Parathyroid adenoma (tissue), 2 donors: ENCODE data around the gene IL33.
"Not testable (repeated sequence)": the region's sequence is repeated elsewhere in the genome, so short reads cannot be mapped to it uniquely, and the experiment has no call there.

Experiments
- H2AFZ ChIP-seq: fragments of 300-600 bp; sonication (generic); one replicate; pipeline ENCODE4 v1.7.0; 2017; ENCODE audit warnings: antibody characterized with exemption, mild to moderate bottlenecking
- H3K27ac ChIP-seq: fragments of 300-600 bp; sonication (generic); one replicate; pipeline ENCODE4 v1.7.0; 2017
- H3K27me3 ChIP-seq: fragments of 300-600 bp; sonication (generic); one replicate; pipeline ENCODE4 v1.7.0; 2017; ENCODE audit warnings: low read length; ENCODE audit not compliant: control insufficient read depth, insufficient read depth
- H3K36me3 ChIP-seq: fragments of 300-600 bp; sonication (generic); one replicate; pipeline ENCODE4 v1.7.0; 2017; ENCODE audit warnings: low read length; ENCODE audit not compliant: control insufficient read depth, insufficient read depth
- H3K4me1 ChIP-seq: fragments of 300-600 bp; sonication (generic); one replicate; pipeline ENCODE4 v1.7.0; 2017; ENCODE audit warnings: control low read depth
- H3K4me2 ChIP-seq: fragments of 300-600 bp; sonication (generic); one replicate; pipeline ENCODE4 v1.7.0; 2017; ENCODE audit warnings: low read length
- H3K4me3 ChIP-seq: fragments of 300-600 bp; sonication (generic); one replicate; pipeline ENCODE4 v1.7.0; 2017; ENCODE audit warnings: low read depth, low read length
- H3K79me2 ChIP-seq: fragments of 300-600 bp; sonication (generic); one replicate; pipeline ENCODE4 v1.7.0; 2017; ENCODE audit warnings: control low read depth
- H3K9ac ChIP-seq: fragments of 300-600 bp; sonication (generic); one replicate; pipeline ENCODE4 v1.7.0; 2017; ENCODE audit warnings: mild to moderate bottlenecking
- H3K9me3 ChIP-seq: fragments of 300-600 bp; sonication (generic); one replicate; pipeline ENCODE4 v1.7.0; 2017; ENCODE audit warnings: low read length; ENCODE audit not compliant: control insufficient read depth
- CTCF ChIP-seq: fragments of 300-600 bp; sonication (generic); IDR thresholded peaks from one replicate; pipeline ENCODE4 v1.7.0; 2017; ENCODE audit warnings: antibody characterized with exemption, mild to moderate bottlenecking
- donor health status: primary hyperparathyroidism.

The IL33 gene, protein sequence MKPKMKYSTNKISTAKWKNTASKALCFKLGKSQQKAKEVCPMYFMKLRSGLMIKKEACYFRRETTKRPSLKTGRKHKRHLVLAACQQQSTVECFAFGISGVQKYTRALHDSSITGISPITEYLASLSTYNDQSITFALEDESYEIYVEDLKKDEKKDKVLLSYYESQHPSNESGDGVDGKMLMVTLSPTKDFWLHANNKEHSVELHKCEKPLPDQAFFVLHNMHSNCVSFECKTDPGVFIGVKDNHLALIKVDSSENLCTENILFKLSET

GRCh38 chr9:6215562-6215961 lies at the start of gene IL33:
Gene IL33, plus strand, starts transcription at chr9:6215807. Its CDS starts 25,888 bp downstream, at chr9:6241695.
- H2AFZ ChIP-seq, result no peak within 1 kb of the TSS
- H3K4me3 ChIP-seq, result no peak within 1 kb of the TSS
- no peak within 1 kb of the TSS for H3K4me2 ChIP-seq
- H3K4me1 ChIP-seq, result no peaks in the 10 kb centered on the region
- H3K79me2 ChIP-seq, result no peaks in the 10 kb centered on the region
- no peak for TF ChIP-seq CTCF
- no peak within 1 kb of the TSS for H3K27ac ChIP-seq
- H3K36me3 ChIP-seq, result no peaks in the 10 kb centered on the region
- H3K9ac ChIP-seq, result no peak within 1 kb of the TSS
- H3K9me3 ChIP-seq, result no peaks in the 10 kb centered on the region
- H3K27me3 ChIP-seq, result no peaks in the 10 kb centered on the region

GRCh38 chr9:6171667-6172066 lies 43.9 kb upstream of the IL33 start:
- Histone ChIP-seq H2AFZ (no peak overlapping the region), H3K4me1 (no peaks in the 10 kb centered on the region), H3K9ac (no peak overlapping the region), H3K27me3 (no peaks in the 10 kb centered on the region), H3K27ac (no peak overlapping the region), H3K4me2 (no peak overlapping the region), H3K79me2 (no peaks in the 10 kb centered on the region), H3K4me3 (no peak overlapping the region), H3K36me3 (no peaks in the 10 kb centered on the region), H3K9me3 (no peaks in the 10 kb centered on the region)
- TF ChIP-seq CTCF, result no peak

DNA sequence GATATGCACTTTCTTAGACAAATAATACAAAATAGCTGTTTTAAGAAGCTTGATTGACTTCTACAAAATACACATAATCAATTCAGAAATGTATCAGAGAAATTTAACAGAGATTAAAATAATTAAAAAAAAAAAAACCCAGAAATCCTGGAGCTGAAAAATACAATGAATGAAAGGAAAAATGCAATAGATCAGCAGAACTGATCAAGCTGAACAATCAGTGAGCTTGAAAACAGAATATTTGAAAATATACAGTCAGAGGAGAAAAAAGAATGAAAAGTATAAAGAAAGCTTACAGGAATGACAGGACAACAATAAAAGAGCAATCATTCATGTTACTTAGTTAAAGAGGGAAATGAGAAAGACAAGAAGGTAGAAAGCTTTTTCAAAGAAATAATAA lies 41.7 kb upstream of the IL33 start:
- no peak for TF ChIP-seq CTCF
- no peak overlapping the region for H3K9ac ChIP-seq

GRCh38 chr9:6182549-6183226 lies 32.9 kb upstream of the IL33 start:
- H3K4me2 ChIP-seq, H3K9ac ChIP-seq, H3K79me2 ChIP-seq, H3K27ac ChIP-seq, H3K36me3 ChIP-seq, H3K27me3 ChIP-seq, H2AFZ ChIP-seq, H3K9me3 ChIP-seq, H3K4me1 ChIP-seq, H3K4me3 ChIP-seq: not testable (repeated sequence)

More for the DNA sequence above, 41.7 kb upstream of the IL33 start:
- H3K4me2 ChIP-seq, result no peak overlapping the region
- no peaks in the 10 kb centered on the region for H3K79me2 ChIP-seq
- no peaks in the 10 kb centered on the region for H3K27me3 ChIP-seq
- no peak overlapping the region for H3K4me3 ChIP-seq
- H3K36me3 ChIP-seq, result no peaks in the 10 kb centered on the region
- no peaks in the 10 kb centered on the region for H3K4me1 ChIP-seq
- no peaks in the 10 kb centered on the region for H3K9me3 ChIP-seq
- H2AFZ ChIP-seq, result no peak overlapping the region
- H3K27ac ChIP-seq, result no peak overlapping the region

- Histone ChIP-seq H3K9me3 (no peaks in the 10 kb centered on the region), H2AFZ (no peak overlapping the region), H3K4me1 (no peaks in the 10 kb centered on the region), H3K27me3 (no peaks in the 10 kb centered on the region), H3K9ac (no peak overlapping the region), H3K79me2 (no peaks in the 10 kb centered on the region), H3K36me3 (no peaks in the 10 kb centered on the region), H3K4me3 (no peak overlapping the region), H3K27ac (no peak overlapping the region), H3K4me2 (no peak overlapping the region)
- TF ChIP-seq CTCF, result no peak
Measured at GRCh38 chr9:6183227-6183551, 32.4 kb upstream of the IL33 start.
